Natural killer cell (primary cell): ENCODE measurements around the gene ARL5A. TPM values are rescaled to one million over a fixed set of nuclear protein-coding genes. Genes with fewer than 3 reads are reported as not detected.

ENCODE experiments used
- ATAC-seq, 3 donors: fragments of 150-1000 bp in 2 of 3; fragments of 200-7000 bp in 1 of 3; cut with Tn5 transposase; 1 replicate in 1 of 3; 2 replicates in 2 of 3; pipeline ENCODE4 v1.10.0; 2021; ENCODE audit warnings: mild to moderate bottlenecking in 2 of 3, moderate library complexity in 2 of 3
- DNase-seq, 2 donors: peaks; one replicate each; pipeline versions ENCODE4 v3.0.0 to v3.0.0-alpha.2; 2013 to 2021; ENCODE audit warnings: mixed read lengths in 1 of 2
- H3K27ac ChIP-seq: one replicate; pipeline ENCODE4 v1.5.1; 2013; ENCODE audit warnings: mild to moderate bottlenecking, low read length
- H3K27me3 ChIP-seq: one replicate; pipeline ENCODE4 v1.6.1; 2013; ENCODE audit warnings: low read length; ENCODE audit not compliant: control insufficient read depth, insufficient read depth
- H3K36me3 ChIP-seq: one replicate; pipeline ENCODE4 v1.6.1; 2013; ENCODE audit warnings: low read length; ENCODE audit not compliant: control insufficient read depth, insufficient read depth
- H3K4me1 ChIP-seq: one replicate; pipeline ENCODE4 v1.6.1; 2013; ENCODE audit warnings: low read length; ENCODE audit not compliant: control insufficient read depth, insufficient read depth
- H3K4me3 ChIP-seq: one replicate; pipeline ENCODE4 v1.5.1; 2013; ENCODE audit warnings: low read length
- H3K9me3 ChIP-seq: one replicate; pipeline ENCODE4 v1.6.1; 2013; ENCODE audit warnings: low read length; ENCODE audit not compliant: control insufficient read depth, insufficient read depth
- H3K27ac Mint-ChIP-seq, 2 donors: one replicate each; pipeline ENCODE4 v1.8.0; 2022; ENCODE audit warnings: mild to moderate bottlenecking in 2 of 2, mixed read lengths in 2 of 2, moderate library complexity in 1 of 2
- H3K27me3 Mint-ChIP-seq, 2 donors: one replicate each; pipeline ENCODE4 v1.8.0; 2022; ENCODE audit warnings: low read depth in 2 of 2, mixed read lengths in 2 of 2
- H3K36me3 Mint-ChIP-seq: one replicate; pipeline ENCODE4 v1.8.0; 2022; ENCODE audit warnings: mixed read lengths
- H3K4me1 Mint-ChIP-seq, 2 donors: one replicate each; pipeline ENCODE4 v1.8.0; 2022; ENCODE audit warnings: mixed read lengths in 2 of 2
- H3K4me3 Mint-ChIP-seq: one replicate; pipeline ENCODE4 v1.8.0; 2022; ENCODE audit warnings: mild to moderate bottlenecking, moderate library complexity, mixed read lengths
- H3K9me3 Mint-ChIP-seq, 2 donors: one replicate each; pipeline ENCODE4 v1.8.0; 2022; ENCODE audit warnings: mixed read lengths in 2 of 2
- WGBS: methylation state at CpG from one replicate; pipeline ENCODE4 v1.1.7; 2013; ENCODE audit warnings: missing lambda C conversion rate; ENCODE audit not compliant: insufficient coverage; 5-methylcytosine and 5-hydroxymethylcytosine counted together
- intact Hi-C: fragments of 100-400 bp; cut with micrococcal nuclease; formaldehyde crosslinking; loops from one replicate; pipeline ENCODE4 v1.14.2; 2022
- total RNA-seq, 4 donors: library from RNA; stranded (reverse); fragments of 120-200 nt in 1 of 4; gene quantifications; one replicate each; pipeline versions ENCODE4 v1.2.3 to v1.2.4, GENCODE V29; 2013 to 2022
- TF ChIP-seq, protein P1 (sequence below): fragments of 200-600 bp; IDR thresholded peaks from one replicate; pipeline ENCODE4 v1.8.0; 2022; ENCODE audit warnings: antibody characterized with exemption

Gene ARL5A
- total RNA-seq, 3 donors from 2014 or later (not counting 1 experiment from before 2014, with no cell fraction given) = 39.9 to 58.0 (median 56.5) TPM

DNA sequence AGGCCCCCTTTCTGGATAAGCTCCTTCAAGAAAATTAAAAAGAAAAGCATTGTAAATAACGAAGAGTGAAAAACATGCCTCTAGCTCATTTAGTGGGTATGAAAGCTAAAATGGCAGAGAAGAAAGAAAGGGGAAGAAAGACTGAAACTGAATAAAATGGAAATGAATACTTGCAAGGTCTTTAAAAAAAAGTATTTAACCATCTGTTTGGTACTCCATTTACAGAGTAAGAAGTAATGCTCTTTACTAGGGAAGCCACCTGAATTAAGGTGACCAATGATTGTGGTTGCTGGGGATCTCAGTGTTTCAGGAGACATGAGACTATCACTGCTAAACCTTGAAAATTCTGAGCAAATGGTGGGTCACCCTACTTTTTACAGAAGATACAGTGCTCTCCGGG is 17.7 kb upstream of the ARL5A start:
- Histone ChIP-seq H3K27ac (no peak overlapping the region), H3K4me3 (no peak overlapping the region), H3K36me3 (no peaks in the 10 kb centered on the region), H3K4me1 (no peaks in the 10 kb centered on the region), H3K9me3 (no peaks in the 10 kb centered on the region), H3K27me3 (no peaks in the 10 kb centered on the region)
- DNase-seq = no peak
- intact Hi-C loops = no loop called here
- H3K27me3 Mint-ChIP-seq = peaks cover 3 to 11% of the 10 kb centered on the region in 2 donors
- TF ChIP-seq, protein P1, sequence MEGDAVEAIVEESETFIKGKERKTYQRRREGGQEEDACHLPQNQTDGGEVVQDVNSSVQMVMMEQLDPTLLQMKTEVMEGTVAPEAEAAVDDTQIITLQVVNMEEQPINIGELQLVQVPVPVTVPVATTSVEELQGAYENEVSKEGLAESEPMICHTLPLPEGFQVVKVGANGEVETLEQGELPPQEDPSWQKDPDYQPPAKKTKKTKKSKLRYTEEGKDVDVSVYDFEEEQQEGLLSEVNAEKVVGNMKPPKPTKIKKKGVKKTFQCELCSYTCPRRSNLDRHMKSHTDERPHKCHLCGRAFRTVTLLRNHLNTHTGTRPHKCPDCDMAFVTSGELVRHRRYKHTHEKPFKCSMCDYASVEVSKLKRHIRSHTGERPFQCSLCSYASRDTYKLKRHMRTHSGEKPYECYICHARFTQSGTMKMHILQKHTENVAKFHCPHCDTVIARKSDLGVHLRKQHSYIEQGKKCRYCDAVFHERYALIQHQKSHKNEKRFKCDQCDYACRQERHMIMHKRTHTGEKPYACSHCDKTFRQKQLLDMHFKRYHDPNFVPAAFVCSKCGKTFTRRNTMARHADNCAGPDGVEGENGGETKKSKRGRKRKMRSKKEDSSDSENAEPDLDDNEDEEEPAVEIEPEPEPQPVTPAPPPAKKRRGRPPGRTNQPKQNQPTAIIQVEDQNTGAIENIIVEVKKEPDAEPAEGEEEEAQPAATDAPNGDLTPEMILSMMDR = no peak
- no peaks in the 10 kb centered on the region for H3K9me3 Mint-ChIP-seq
- no peak for ATAC-seq
- H3K4me1 Mint-ChIP-seq = no peaks in the 10 kb centered on the region
- no peak overlapping the region for H3K4me3 Mint-ChIP-seq
- H3K36me3 Mint-ChIP-seq = no peaks in the 10 kb centered on the region
- H3K27ac Mint-ChIP-seq = no peak overlapping the region
- 93% methylated on average over 1 of the region's 2 CpGs for WGBS

DNA sequence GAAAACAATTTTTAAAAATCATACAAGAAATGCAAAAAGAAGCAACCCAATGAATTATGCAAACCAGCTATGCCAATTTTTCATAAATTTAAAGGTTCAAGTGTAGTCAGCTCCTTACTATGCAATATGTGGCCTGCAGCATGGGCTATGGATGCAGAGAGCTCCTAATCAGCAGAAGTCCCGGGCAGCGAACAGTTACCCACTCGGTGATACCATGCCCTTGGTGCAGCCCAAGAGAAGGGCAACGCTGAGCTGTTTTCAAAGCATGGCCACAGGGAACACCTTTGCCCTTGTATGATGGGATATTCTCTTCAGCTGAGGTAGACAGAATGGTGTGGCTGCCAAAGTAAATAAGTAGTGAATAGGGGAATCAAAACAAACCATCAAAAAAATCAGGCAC is 17.3 kb upstream of the ARL5A start:
- Histone ChIP-seq H3K4me3 (no peak overlapping the region), H3K9me3 (no peaks in the 10 kb centered on the region), H3K27ac (no peak overlapping the region), H3K27me3 (no peaks in the 10 kb centered on the region), H3K4me1 (no peaks in the 10 kb centered on the region), H3K36me3 (no peaks in the 10 kb centered on the region)
- no peak overlapping the region for H3K4me3 Mint-ChIP-seq
- H3K27me3 Mint-ChIP-seq = peaks cover 3 to 11% of the 10 kb centered on the region in 2 donors
- H3K36me3 Mint-ChIP-seq = no peaks in the 10 kb centered on the region
- intact Hi-C loops = no loop called here
- 93% methylated on average over 4 of the region's 4 CpGs for WGBS
- TF ChIP-seq, protein P1 = no peak
- ATAC-seq = no peak
- DNase-seq = no peak
- no peaks in the 10 kb centered on the region for H3K4me1 Mint-ChIP-seq
- no peaks in the 10 kb centered on the region for H3K9me3 Mint-ChIP-seq
- no peak overlapping the region for H3K27ac Mint-ChIP-seq

DNA sequence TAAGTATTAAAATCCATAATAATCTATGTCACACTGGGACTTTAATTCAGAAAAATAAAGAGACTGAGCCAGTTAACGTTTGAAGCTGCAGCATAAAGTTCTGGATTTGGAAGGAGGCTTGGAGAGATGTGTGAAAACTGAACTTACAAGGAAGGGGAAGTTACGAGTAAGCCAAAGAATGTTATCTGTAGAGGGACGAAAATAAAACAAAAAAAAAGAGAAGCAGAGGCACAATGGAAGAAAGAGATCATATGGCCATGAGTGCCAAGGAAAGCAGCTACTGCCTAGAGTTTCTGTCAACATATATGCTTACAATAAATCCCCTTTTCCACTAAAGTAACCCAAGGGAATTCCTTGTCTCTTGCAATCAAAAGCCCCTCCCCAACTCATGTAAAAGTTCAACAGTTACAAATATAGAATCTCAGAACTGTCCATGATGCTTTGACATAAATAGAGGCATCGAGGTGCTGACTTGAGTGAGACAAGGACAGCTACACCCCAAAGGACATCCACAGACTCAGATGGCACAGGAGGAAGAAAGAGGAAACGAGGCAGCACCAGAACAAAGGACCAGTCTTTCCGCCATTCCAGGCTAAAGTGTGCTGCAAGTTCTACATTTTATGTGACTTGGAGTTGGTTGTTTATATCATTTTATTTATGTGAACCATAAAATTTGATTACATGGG is 16.1 kb upstream of the ARL5A start:
- intact Hi-C loops = no loop called here
- H3K4me3 ChIP-seq = no peak overlapping the region
- DNase-seq (no peak), ATAC-seq (no peak)
- WGBS = 72% methylated on average over 6 of the region's 6 CpGs
- H3K9me3 ChIP-seq = no peaks in the 10 kb centered on the region
- no peaks in the 10 kb centered on the region for H3K4me1 Mint-ChIP-seq
- H3K9me3 Mint-ChIP-seq = no peaks in the 10 kb centered on the region
- no peaks in the 10 kb centered on the region for H3K4me1 ChIP-seq
- no peak overlapping the region for H3K4me3 Mint-ChIP-seq
- no peaks in the 10 kb centered on the region for H3K36me3 ChIP-seq
- no peak overlapping the region for H3K27ac ChIP-seq
- H3K27me3 Mint-ChIP-seq = peaks cover 3 to 11% of the 10 kb centered on the region in 2 donors
- H3K27ac Mint-ChIP-seq = no peak overlapping the region
- TF ChIP-seq, protein P1 = no peak
- H3K27me3 ChIP-seq = no peaks in the 10 kb centered on the region
- no peaks in the 10 kb centered on the region for H3K36me3 Mint-ChIP-seq

DNA sequence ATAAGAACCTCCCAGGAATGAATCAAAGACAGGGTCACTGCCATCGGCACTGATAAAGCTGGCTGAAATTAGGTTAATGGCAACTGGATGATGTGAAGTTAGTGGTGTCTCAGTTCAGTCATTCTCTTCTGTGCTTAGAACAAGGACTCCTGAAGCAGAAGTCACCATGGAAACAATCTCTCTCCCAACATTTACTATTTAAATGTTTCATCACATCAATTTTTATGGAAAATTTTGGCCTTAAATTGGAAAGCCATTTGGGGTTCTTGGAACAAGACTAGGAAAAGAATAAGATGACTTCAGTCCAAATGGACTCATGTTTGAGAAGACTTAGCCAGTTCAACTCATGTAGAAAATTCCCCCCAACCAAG is 15.5 kb upstream of the ARL5A start:
- Histone ChIP-seq H3K27ac (no peak overlapping the region), H3K4me3 (no peak overlapping the region), H3K27me3 (no peaks in the 10 kb centered on the region), H3K4me1 (no peaks in the 10 kb centered on the region), H3K36me3 (no peaks in the 10 kb centered on the region), H3K9me3 (no peaks in the 10 kb centered on the region)
- Mint-ChIP-seq H3K36me3 (no peaks in the 10 kb centered on the region), H3K27ac (no peak overlapping the region), H3K4me1 (no peaks in the 10 kb centered on the region), H3K9me3 (no peaks in the 10 kb centered on the region), H3K4me3 (no peak overlapping the region), H3K27me3 (peaks cover 3 to 11% of the 10 kb centered on the region in 2 donors)
- intact Hi-C loops = no loop called here
- ATAC-seq (no peak), DNase-seq (no peak)
- WGBS = no CpG with 5 or more reads among the region's 1 CpG
- TF ChIP-seq, protein P1 = no peak
